Neutrophil (primary cell): ENCODE results near the gene PIP5K1B.

Experiments used
- H3K27ac ChIP-seq: fragments of 200-600 bp; sonication (generic); 2 replicates; pipeline ENCODE4 v1.5.1; 2016; ENCODE audit warnings: mild to moderate bottlenecking, moderate library complexity
- H3K27me3 ChIP-seq: fragments of 200-600 bp; sonication (generic); 2 replicates; pipeline ENCODE4 v1.6.0; 2016; ENCODE audit warnings: mild to moderate bottlenecking
- H3K36me3 ChIP-seq: fragments of 200-600 bp; sonication (generic); 2 replicates; pipeline ENCODE4 v1.5.1; 2017
- H3K4me1 ChIP-seq, 2 experiments: fragments of 200-600 bp in 1 of 2; sonication (generic) in 1 of 2; 1 replicate in 1 of 2; 2 replicates in 1 of 2; pipeline versions ENCODE4 v1.5.1 to v1.6.1; 2013 to 2016; ENCODE audit warnings: low read depth in 1 of 2, low read length in 1 of 2, mild to moderate bottlenecking in 1 of 2, moderate library complexity in 1 of 2; ENCODE audit not compliant: control insufficient read depth in 1 of 2, insufficient read depth in 1 of 2
- H3K4me3 ChIP-seq, 2 experiments: fragments of 200-600 bp in 1 of 2; sonication (generic) in 1 of 2; 1 replicate in 1 of 2; 2 replicates in 1 of 2; pipeline ENCODE4 v1.5.1; 2013 to 2016; ENCODE audit warnings: low read depth in 1 of 2, low read length in 1 of 2, mild to moderate bottlenecking in 1 of 2, moderate library complexity in 1 of 2
- H3K9me3 ChIP-seq: fragments of 200-600 bp; sonication (generic); 2 replicates; pipeline ENCODE4 v1.5.1; 2016
- CTCF ChIP-seq: fragments of 200-600 bp; sonication (generic); IDR thresholded peaks from 2 replicates; pipeline ENCODE4 v1.5.1; 2016; ENCODE audit warnings: antibody characterized with exemption

PIP5K1B gene

GRCh38 chr9:68739621-68740174, 34.7 kb downstream of the PIP5K1B start:
- no peak overlapping the region for H3K4me3 ChIP-seq
- TF ChIP-seq CTCF, result no peak
- peaks cover 7 to 16% of the 10 kb centered on the region in 2 experiments for H3K4me1 ChIP-seq
- H3K36me3 ChIP-seq, result peaks cover 10% of the 10 kb centered on the region
- H3K27ac ChIP-seq, result no peak overlapping the region
- H3K27me3 ChIP-seq, result no peaks in the 10 kb centered on the region
- no peaks in the 10 kb centered on the region for H3K9me3 ChIP-seq

- H3K36me3 ChIP-seq, result peaks cover 16% of the 10 kb centered on the region
- H3K4me3 ChIP-seq, result no peak overlapping the region
- TF ChIP-seq CTCF, result no peak
- H3K27me3 ChIP-seq, result no peaks in the 10 kb centered on the region
- H3K27ac ChIP-seq, result no peak overlapping the region
- H3K4me1 ChIP-seq, result peaks cover 7 to 16% of the 10 kb centered on the region in 2 experiments
- no peaks in the 10 kb centered on the region for H3K9me3 ChIP-seq
Measured at GRCh38 chr9:68740561-68740960, 35.5 kb downstream of the PIP5K1B start.

- H3K27me3 ChIP-seq, result no peaks in the 10 kb centered on the region
- H3K9me3 ChIP-seq, result no peaks in the 10 kb centered on the region
- H3K4me1 ChIP-seq, result peaks cover 7 to 16% of the 10 kb centered on the region in 2 experiments
- no peak overlapping the region for H3K4me3 ChIP-seq
- peaks cover 16% of the 10 kb centered on the region for H3K36me3 ChIP-seq
- no peak overlapping the region for H3K27ac ChIP-seq
- no peak for TF ChIP-seq CTCF
Measured at GRCh38 chr9:68741234-68741633, 36.2 kb downstream of the PIP5K1B start.

GRCh38 chr9:68741704-68742332, 36.8 kb downstream of the PIP5K1B start:
- no peak overlapping the region for H3K4me3 ChIP-seq
- no peak overlapping the region for H3K27ac ChIP-seq
- H3K36me3 ChIP-seq, result peaks cover 18% of the 10 kb centered on the region
- H3K27me3 ChIP-seq, result no peaks in the 10 kb centered on the region
- H3K9me3 ChIP-seq, result no peaks in the 10 kb centered on the region
- no peak for TF ChIP-seq CTCF
- H3K4me1 ChIP-seq, result peaks cover 7 to 19% of the 10 kb centered on the region in 2 experiments

- Histone ChIP-seq H3K36me3 (peaks cover 22% of the 10 kb centered on the region), H3K4me3 (no peak overlapping the region), H3K27ac (no peak overlapping the region), H3K4me1 (peaks cover 7 to 24% of the 10 kb centered on the region in 2 experiments), H3K27me3 (no peaks in the 10 kb centered on the region), H3K9me3 (no peaks in the 10 kb centered on the region)
- no peak for TF ChIP-seq CTCF
Measured at GRCh38 chr9:68742333-68742730, 37.3 kb downstream of the PIP5K1B start.
